Urothelium cell line (cell line): Measurements from ENCODE around the gene TSC22D1.
"Not testable (repeated sequence)": the region's sequence is repeated elsewhere in the genome, so short reads cannot be mapped to it uniquely, and the experiment has no call there.

Source experiments
- DNase-seq: peaks from one replicate; pipeline ENCODE4 v3.0.0; 2011; ENCODE audit warnings: low spot score, mixed read lengths
- FAIRE-seq: peaks from 2 replicates; lab custom pipeline; 2011; peaks lifted over from hg19 to GRCh38; lab: Jason Lieb, UNC

TSC22D1 gene

DNA sequence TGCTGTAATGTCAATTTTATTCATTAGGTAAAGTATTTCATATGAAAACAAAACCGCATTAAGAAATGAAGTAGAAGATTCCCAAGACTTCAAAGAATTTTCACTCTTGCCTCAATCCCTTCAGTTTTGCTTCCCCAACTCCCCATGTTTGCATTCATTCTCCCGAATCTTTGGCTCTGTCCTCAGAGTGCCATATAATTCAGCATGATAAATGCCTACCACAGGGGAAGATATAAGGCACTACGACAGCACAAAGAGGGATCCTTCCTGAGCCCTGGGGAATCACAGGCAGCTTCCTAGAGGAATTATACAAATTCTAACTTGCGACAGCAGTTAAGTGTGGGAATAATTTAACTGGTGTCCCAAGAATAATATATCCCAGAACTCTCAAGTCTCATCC is 68.5 kb downstream of the TSC22D1 start:
- DNase-seq (no peak), FAIRE-seq (no peak)

DNA sequence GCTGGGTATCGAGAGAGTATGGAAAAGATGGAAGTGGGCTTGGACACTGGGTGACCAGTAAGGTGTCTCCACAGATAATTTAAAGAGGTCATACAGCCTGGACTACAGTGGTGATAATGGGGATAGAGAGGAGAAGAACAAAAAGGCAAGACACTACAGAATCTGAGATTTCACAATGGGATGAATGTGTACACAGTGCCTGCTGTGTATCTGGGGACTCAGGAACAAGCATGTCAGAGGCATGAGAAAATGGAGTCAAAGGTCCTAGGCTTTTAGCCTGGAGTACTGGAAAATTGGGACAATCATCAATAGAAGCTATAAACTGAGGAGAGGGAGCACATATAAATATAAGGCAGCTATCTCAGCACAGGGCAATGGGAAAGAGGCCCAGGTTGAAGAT is 69.4 kb downstream of the TSC22D1 start:
- no peak for DNase-seq
- no peak for FAIRE-seq

GRCh38 chr13:44506251-44506650 is 69.9 kb downstream of the TSC22D1 start:
- FAIRE-seq (no peak), DNase-seq (no peak)

- FAIRE-seq = no peak
- no peak for DNase-seq
These were observed 72.0 kb downstream of the TSC22D1 start for GRCh38 chr13:44504116-44504515.

- no peak for DNase-seq
- no peak for FAIRE-seq
These were observed 77.2 kb downstream of the TSC22D1 start for GRCh38 chr13:44498969-44499368.

DNA sequence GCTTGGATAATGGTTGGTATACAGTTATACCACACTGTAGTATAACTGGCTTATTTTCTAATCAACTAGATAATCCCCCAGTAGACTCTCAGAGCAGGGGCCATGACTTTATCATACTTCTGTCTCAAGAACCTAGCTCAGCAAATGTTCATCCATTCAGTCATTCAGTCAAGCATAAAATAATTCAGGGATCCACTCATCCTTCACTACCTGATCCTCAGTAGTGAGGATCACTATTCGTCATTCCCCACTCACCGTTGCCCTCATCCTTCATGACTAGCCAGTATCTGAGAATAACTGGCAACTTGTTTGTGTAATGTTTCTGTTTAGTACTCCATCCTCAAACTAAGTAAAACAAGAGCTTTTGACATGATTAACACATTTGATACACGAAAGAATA is 77.6 kb downstream of the TSC22D1 start:
- DNase-seq (no peak), FAIRE-seq (no peak)

- no peak for DNase-seq
- no peak for FAIRE-seq
These were observed 78.3 kb downstream of the TSC22D1 start for GRCh38 chr13:44497801-44498200.

DNA sequence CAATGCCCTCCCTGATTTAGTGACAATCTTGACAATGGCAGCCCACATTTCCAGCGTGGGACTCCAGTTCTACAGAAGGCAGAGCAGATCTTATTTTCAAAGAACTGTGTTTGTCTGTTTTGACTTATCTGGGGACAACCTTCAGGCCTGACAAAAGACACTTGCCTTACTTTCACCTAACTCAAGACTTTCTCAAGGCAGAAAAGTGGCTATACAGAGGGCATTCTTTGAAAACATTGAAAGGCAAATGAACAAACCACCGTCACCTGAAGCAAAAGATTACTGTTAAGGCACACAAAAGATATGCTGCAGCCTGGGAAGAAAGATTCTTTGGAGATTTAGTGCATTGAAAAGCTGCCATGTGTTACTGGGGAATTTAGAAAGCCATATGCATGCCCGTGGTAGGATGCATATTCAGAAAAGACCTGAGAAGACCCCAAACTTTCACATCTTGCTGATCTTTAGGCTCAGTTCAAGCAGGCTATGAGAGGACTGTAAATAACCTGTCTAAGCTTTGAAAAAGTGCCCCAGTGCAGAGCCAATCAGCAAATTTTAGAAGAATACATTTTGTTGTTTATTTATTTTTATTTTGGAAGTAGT is 82.8 kb downstream of the TSC22D1 start:
- DNase-seq (no peak), FAIRE-seq (no peak)

DNA sequence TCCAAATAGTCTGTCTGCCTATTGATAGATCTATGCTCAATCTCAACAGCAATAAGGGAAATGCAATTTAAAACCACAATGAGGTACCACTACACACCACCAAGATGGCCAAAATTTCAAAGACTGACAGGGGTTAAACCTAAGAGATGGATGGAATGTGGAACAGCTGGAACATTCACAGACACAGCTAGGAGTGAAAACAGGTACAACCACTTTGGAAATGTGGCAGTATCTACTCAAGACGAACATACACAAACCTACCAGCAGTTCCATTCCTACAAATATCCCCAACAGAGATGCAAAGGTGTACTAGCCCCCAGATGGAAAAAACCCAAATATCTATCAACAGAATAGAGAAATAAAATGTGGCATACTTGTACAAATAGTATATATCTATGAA is 86.4 kb downstream of the TSC22D1 start:
- no peak for FAIRE-seq
- no peak for DNase-seq

DNA sequence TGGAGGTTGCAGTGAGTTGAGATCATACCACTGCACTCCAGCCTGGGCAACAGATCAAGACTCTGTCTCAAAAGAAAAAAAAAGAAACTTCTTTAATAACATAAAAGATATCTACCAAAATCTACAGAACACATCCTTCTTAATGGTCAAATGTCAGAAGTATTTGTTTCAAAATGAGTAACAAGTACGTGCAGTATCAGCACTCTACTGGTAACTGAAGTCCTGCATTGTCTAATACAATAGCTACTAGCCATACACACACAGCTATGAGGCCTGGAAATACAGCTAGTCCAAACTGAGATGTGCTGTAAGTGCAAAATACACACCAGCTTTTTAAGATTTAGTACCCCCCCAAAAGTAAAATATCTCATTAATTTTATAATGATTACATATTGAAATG is 88.1 kb downstream of the TSC22D1 start:
- DNase-seq (no peak), FAIRE-seq (no peak)

DNA sequence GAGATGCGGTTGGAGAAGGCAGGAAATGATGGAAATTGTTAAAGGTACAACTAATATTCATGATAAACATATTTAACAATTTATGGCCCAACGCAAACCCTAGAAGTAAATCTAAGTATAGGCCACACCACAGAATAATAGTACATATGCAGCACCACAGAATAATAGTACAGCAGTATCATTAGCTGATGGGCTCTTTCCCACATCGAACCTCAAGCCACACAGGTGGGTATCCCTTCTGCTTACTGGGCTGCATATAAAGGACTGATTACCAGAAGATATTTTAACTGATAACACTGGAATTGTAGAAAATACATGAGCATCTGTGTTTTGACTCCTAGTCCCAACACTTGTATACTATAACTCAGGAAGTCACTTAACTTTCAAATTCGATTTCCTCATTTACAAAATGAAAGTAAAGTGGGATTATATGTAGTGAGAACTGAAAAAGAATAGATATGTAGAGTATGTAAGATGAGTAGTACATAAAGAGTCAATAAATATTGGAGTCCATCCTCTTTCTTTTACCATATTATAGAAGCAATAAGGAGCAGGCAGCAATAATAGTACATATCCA is 91.5 kb downstream of the TSC22D1 start:
- no peak for FAIRE-seq
- no peak for DNase-seq

- DNase-seq (peak; percentile 34), FAIRE-seq (no peak)
These were observed 101.8 kb downstream of the TSC22D1 start for GRCh38 chr13:44474122-44474910.

- DNase-seq (no peak), FAIRE-seq (no peak)
These were observed 104.4 kb downstream of the TSC22D1 start for GRCh38 chr13:44471686-44472085.

GRCh38 chr13:44470638-44471562 is 105.2 kb downstream of the TSC22D1 start:
- FAIRE-seq (no peak), DNase-seq (no peak)

GRCh38 chr13:44468874-44469273 is 107.3 kb downstream of the TSC22D1 start:
- DNase-seq (no peak), FAIRE-seq (no peak)

- DNase-seq (no peak), FAIRE-seq (no peak)
These were observed 110.8 kb downstream of the TSC22D1 start for GRCh38 chr13:44465318-44465717.

DNA sequence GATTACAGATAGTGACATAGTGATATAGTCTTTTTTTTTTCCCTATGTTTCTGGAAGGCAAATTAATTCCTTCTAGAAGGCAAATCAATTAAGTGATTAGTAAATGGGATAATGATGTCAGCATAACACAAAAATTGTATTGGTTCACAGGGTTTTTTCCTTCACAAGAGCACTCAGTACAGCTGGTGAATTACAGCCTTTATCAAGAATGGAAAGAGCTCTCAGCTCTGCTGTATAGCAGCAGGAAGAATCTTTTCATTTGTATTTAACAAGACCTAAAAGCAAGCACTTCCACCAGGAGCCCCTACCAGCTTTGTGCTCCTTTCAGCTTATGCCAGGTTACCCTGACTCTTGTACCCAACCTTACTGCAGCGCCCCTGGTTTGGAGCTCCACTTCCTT is 111.7 kb downstream of the TSC22D1 start:
- no peak for DNase-seq
- FAIRE-seq = no peak

DNA sequence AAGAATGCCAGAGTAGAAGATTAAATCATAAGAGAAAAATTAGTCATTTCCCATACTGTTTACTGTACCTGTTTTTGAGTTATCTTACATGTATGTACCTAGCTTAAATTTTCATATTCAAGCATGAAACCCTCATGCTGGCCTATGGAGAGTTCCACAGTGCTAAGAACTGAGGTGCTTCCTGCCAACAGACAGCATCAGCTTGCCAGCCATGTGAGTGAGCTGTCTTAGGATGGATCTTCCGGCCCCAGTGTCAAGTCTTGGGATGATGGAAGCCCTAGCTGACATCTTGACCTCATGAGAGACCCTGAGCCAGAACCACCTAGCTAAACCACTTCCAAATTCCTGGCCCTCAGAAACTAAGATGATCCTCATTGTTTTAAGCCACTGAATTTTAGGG is 112.4 kb downstream of the TSC22D1 start:
- DNase-seq = no peak
- no peak for FAIRE-seq

- no peak for FAIRE-seq
- DNase-seq = no peak
These were observed 116.5 kb downstream of the TSC22D1 start for GRCh38 chr13:44459674-44460073.

- no peak for DNase-seq
- no peak for FAIRE-seq
These were observed 117.7 kb downstream of the TSC22D1 start for GRCh38 chr13:44458313-44458975.

DNA sequence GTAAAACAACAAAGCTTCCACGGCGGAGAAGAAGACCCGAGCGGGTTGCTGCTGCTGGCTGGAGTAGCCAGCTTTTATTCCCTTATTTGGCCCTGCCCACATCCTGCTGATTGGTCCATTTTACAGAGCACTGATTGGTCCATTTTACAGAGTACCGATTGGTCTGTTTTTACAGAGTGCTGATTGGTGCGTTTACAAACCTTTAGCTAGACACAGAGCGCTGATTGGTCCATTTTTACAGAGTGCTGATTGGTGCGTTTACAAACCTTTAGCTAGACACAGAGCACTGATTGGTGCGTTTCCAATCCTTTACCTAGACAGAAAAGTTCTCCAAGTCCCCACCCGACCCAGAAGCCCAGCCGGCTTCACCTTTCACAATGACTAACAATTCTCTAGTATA is 119.9 kb downstream of the TSC22D1 start:
- not testable (repeated sequence) for DNase-seq, FAIRE-seq
